Suprapubic skin (tissue), 3 donors: ENCODE measurements around the gene SEC14L1.

Source experiments
- CTCF ChIP-seq, 2 donors: fragments of 200-600 bp in 1 of 2; fragments of 450-650 bp in 1 of 2; sonication (generic) in 1 of 2; IDR thresholded peaks; one replicate each; pipeline ENCODE4 v1.5.1; 2016 to 2019; ENCODE audit warnings: antibody characterized with exemption in 2 of 2, mild to moderate bottlenecking in 1 of 2, moderate library complexity in 1 of 2
- POLR2A ChIP-seq, 2 donors: fragments of 450-650 bp; IDR thresholded peaks; one replicate each; pipeline ENCODE4 v1.6.1; 2017; ENCODE audit warnings: antibody characterized with exemption in 2 of 2, mild to moderate bottlenecking in 2 of 2, moderate library complexity in 2 of 2

GRCh38 chr17:77142689-77143088 is 1.9 kb downstream of the SEC14L1 start:
- TF ChIP-seq CTCF (IDR thresholded peaks at IDR 0.05), result no peak
- no peak for TF ChIP-seq POLR2A (IDR thresholded peaks at IDR 0.05)
